ENCODE results near the gene RPN2. TPM values are rescaled to one million over a fixed set of nuclear protein-coding genes. Genes with fewer than 3 reads are reported as not detected.

RPN2 gene
- total RNA-seq, 1 experiment from 2014 or later, result 234 TPM

GRCh38 chr20:37219751-37220668 is 40.9 kb downstream of the RPN2 start:
- Histone ChIP-seq H2BK120ac (ENCODE audit: low read depth, low read length, poor library complexity, severe bottlenecking) (no peak overlapping the region), H2AFZ (ENCODE audit: low read length) (no peak overlapping the region), H3K4me2 (ENCODE audit: insufficient read depth, insufficient read length, low read length) (no peak overlapping the region), H2BK15ac (ENCODE audit: low read depth, low read length) (no peak overlapping the region), H3K14ac (ENCODE audit: insufficient read depth, low read length) (no peak overlapping the region), H3K79me2 (ENCODE audit: insufficient read depth, low read length) (no peaks in the 10 kb centered on the region), H4K5ac (ENCODE audit: insufficient read length, low read depth, low read length) (no peak overlapping the region), H3K27ac (ENCODE audit: insufficient read length, low read depth, low read length) (no peak overlapping the region), H3K23me2 (ENCODE audit: insufficient read length, low read depth, low read length, poor library complexity, severe bottlenecking) (no peaks in the 10 kb centered on the region), H4K91ac (ENCODE audit: insufficient read length, low read depth, low read length) (no peak overlapping the region), H2BK12ac (ENCODE audit: insufficient read length, low read depth, low read length) (no peak overlapping the region), H4K8ac (replicated peaks; ENCODE audit: insufficient read length, low read depth, low read length) (no peak overlapping the region), H2BK5ac (ENCODE audit: insufficient read length, low read length) (peak overlapping the region; percentile 72), H2AK5ac (ENCODE audit: insufficient read length, low read length) (no peak overlapping the region), H4K20me1 (ENCODE audit: control insufficient read depth, insufficient read depth, insufficient read length) (no peaks in the 10 kb centered on the region), H3K27me3 (ENCODE audit: insufficient read depth, low read length) (no peaks in the 10 kb centered on the region), H3K4ac (ENCODE audit: low read depth, low read length) (no peak overlapping the region), H2BK20ac (ENCODE audit: low read depth, low read length, poor library complexity, severe bottlenecking) (no peak overlapping the region), H3K4me1 (ENCODE audit: insufficient read depth, low read length) (no peaks in the 10 kb centered on the region), H3K18ac (ENCODE audit: insufficient read length, low read depth, low read length) (no peak overlapping the region), H3K9me3 (ENCODE audit: control insufficient read depth, low read depth, low read length) (no peaks in the 10 kb centered on the region), H3T11ph (ENCODE audit: low read length) (no peak overlapping the region), H3K79me1 (ENCODE audit: insufficient read depth, low read depth, low read length, poor library complexity, severe bottlenecking) (peaks cover 5% of the 10 kb centered on the region), H3K23ac (ENCODE audit: insufficient read length, low read depth, low read length) (no peak overlapping the region), H3K56ac (ENCODE audit: insufficient read length, low read depth, low read length) (no peak overlapping the region), H3K9ac (ENCODE audit: extremely low read depth, insufficient read length, low read length) (no peak overlapping the region)
- Mint-ChIP-seq H3K4me1 (peaks cover 25 to 26% of the 10 kb centered on the region in 2 experiments), H3K27ac (peak overlapping the region; percentile 37 to 76 (median 68); a peak in 5 of 7 replicates), H3K27me3 (ENCODE audit: low read depth) (no peaks in the 10 kb centered on the region), H3K4me3 (no peak overlapping the region), H3K36me3 (ENCODE audit: insufficient read depth in 1 of 3, low read depth in 3 of 3) (peaks cover 27 to 70% (median 60%) of the 10 kb centered on the region in 3 experiments), H3K9me3 (no peaks in the 10 kb centered on the region)
- WGBS (ENCODE audit: extremely low coverage, insufficient read length, low lambda C conversion rate), result no CpG with 5 or more reads among the region's 10 CpGs
- TF ChIP-seq, protein P1, sequence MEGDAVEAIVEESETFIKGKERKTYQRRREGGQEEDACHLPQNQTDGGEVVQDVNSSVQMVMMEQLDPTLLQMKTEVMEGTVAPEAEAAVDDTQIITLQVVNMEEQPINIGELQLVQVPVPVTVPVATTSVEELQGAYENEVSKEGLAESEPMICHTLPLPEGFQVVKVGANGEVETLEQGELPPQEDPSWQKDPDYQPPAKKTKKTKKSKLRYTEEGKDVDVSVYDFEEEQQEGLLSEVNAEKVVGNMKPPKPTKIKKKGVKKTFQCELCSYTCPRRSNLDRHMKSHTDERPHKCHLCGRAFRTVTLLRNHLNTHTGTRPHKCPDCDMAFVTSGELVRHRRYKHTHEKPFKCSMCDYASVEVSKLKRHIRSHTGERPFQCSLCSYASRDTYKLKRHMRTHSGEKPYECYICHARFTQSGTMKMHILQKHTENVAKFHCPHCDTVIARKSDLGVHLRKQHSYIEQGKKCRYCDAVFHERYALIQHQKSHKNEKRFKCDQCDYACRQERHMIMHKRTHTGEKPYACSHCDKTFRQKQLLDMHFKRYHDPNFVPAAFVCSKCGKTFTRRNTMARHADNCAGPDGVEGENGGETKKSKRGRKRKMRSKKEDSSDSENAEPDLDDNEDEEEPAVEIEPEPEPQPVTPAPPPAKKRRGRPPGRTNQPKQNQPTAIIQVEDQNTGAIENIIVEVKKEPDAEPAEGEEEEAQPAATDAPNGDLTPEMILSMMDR (conservative IDR thresholded peaks at IDR 0.05), result no peak
- no peak for DNase-seq
